Activated B cell treated with CpG ODN at 0.5 μM for 24 hours (primary cell): Measurements from ENCODE around the gene ADCY10. TPM values are rescaled to one million over a fixed set of nuclear protein-coding genes. Genes with fewer than 3 reads are reported as not detected.
"Not testable (repeated sequence)": the region's sequence is repeated elsewhere in the genome, so short reads cannot be mapped to it uniquely, and the experiment has no call there.

ENCODE experiments used
- ATAC-seq: fragments of 200-7000 bp; cut with Tn5 transposase; one replicate; pipeline ENCODE4 v1.10.0; 2021; ENCODE audit warnings: low read depth, mild to moderate bottlenecking, moderate library complexity
- CTCF ChIA-PET: fragments of 350-600 bp; sonication (Branson Sonifier 250); formaldehyde crosslinking; loops from one replicate; lab custom pipeline; 2021; ENCODE audit warnings: antibody characterized with exemption; lab: Charles Lee
- POLR2A ChIA-PET: fragments of 350-600 bp; sonication (Branson Sonifier 250); formaldehyde crosslinking; loops from one replicate; lab custom pipeline; 2021; ENCODE audit warnings: antibody characterized with exemption; lab: Charles Lee
- DNase-seq: peaks from one replicate; pipeline ENCODE4 v3.0.0; 2022
- H3K27ac Mint-ChIP-seq: one replicate; pipeline ENCODE4 v1.8.0; 2020; ENCODE audit warnings: mixed read lengths
- H3K27me3 Mint-ChIP-seq: one replicate; pipeline ENCODE4 v1.8.0; 2021; ENCODE audit warnings: mixed read lengths
- H3K36me3 Mint-ChIP-seq: one replicate; pipeline ENCODE4 v1.8.0; 2021; ENCODE audit warnings: low read depth, mixed read lengths
- H3K4me1 Mint-ChIP-seq: one replicate; pipeline ENCODE4 v1.8.0; 2021; ENCODE audit warnings: mixed read lengths
- H3K4me3 Mint-ChIP-seq: one replicate; pipeline ENCODE4 v1.8.0; 2020; ENCODE audit warnings: mild to moderate bottlenecking, mixed read lengths
- H3K9me3 Mint-ChIP-seq: one replicate; pipeline ENCODE4 v1.8.0; 2020; ENCODE audit warnings: mixed read lengths
- intact Hi-C: fragments of 100-400 bp; cut with micrococcal nuclease; formaldehyde crosslinking; loops from one replicate; pipeline ENCODE4 v1.15.1; 2024
- total RNA-seq: library from RNA; stranded (reverse); gene quantifications from 2 replicates; pipeline ENCODE4 v1.2.3, GENCODE V29; 2022
- TF ChIP-seq, protein P1 (sequence below): fragments of 200-600 bp; IDR thresholded peaks from one replicate; pipeline ENCODE4 v1.8.0; 2022; ENCODE audit warnings: antibody characterized with exemption, mild to moderate bottlenecking

ADCY10 gene
- total RNA-seq, 1 donor from 2014 or later = 0.20 TPM

DNA sequence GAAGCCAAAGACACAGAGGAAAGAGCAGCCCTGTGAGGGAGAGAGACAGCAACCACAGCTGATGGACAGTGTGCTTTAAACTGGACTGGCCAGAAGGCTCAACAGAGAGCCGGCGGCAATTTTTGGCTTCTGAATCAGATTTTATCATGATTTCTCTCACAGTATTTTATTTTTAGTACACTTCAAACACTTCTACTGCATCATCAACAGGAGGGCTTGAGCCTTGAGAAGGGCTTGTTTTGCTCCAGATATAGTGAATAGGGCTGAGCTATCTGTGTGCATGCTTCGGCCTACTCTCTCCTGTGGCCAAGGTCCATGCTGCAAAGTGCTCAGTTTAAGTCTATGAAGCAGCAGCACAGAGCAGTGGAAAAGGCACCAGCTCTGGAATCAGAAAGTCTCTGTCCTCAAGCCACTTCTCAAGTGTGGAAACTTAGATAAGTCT lies 33.3 kb downstream of the ADCY10 start:
- POLR2A ChIA-PET = no interaction called here

DNA sequence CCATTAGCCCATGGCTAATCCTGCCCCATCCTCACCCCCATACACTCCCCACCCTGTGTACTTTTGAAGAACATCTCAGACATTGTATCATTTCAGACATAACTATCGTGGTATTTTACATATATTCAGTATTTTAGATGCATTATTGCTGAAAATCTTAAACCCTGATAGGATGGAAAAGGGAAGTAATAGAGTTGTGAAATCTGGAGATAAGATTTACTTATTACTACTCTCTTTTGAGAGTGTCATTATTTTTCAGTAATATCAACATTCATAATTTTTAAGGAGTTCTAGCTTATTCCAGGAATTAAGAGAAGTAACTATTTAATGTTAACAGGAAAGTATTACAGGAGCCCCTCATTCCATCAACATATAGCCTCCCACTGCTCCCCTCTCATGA lies 34.4 kb downstream of the ADCY10 start:
- Mint-ChIP-seq H3K27me3 (no peaks in the 10 kb centered on the region), H3K27ac (no peak overlapping the region), H3K4me3 (no peak overlapping the region), H3K9me3 (no peaks in the 10 kb centered on the region), H3K36me3 (no peaks in the 10 kb centered on the region), H3K4me1 (no peaks in the 10 kb centered on the region)
- ATAC-seq (no peak), DNase-seq (no peak)
- ChIA-PET POLR2A (no interaction called here), CTCF (no interaction called here)
- TF ChIP-seq, protein P1, sequence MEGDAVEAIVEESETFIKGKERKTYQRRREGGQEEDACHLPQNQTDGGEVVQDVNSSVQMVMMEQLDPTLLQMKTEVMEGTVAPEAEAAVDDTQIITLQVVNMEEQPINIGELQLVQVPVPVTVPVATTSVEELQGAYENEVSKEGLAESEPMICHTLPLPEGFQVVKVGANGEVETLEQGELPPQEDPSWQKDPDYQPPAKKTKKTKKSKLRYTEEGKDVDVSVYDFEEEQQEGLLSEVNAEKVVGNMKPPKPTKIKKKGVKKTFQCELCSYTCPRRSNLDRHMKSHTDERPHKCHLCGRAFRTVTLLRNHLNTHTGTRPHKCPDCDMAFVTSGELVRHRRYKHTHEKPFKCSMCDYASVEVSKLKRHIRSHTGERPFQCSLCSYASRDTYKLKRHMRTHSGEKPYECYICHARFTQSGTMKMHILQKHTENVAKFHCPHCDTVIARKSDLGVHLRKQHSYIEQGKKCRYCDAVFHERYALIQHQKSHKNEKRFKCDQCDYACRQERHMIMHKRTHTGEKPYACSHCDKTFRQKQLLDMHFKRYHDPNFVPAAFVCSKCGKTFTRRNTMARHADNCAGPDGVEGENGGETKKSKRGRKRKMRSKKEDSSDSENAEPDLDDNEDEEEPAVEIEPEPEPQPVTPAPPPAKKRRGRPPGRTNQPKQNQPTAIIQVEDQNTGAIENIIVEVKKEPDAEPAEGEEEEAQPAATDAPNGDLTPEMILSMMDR = no peak
- intact Hi-C loops = no loop called here

More for the DNA sequence above, 33.3 kb downstream of the ADCY10 start:
- TF ChIP-seq, protein P1 = no peak
- intact Hi-C loops = no loop called here
- DNase-seq (no peak), ATAC-seq (no peak)
- Mint-ChIP-seq H3K4me1 (no peaks in the 10 kb centered on the region), H3K27me3 (peaks cover 5% of the 10 kb centered on the region), H3K36me3 (no peaks in the 10 kb centered on the region), H3K4me3 (no peak overlapping the region), H3K27ac (no peak overlapping the region), H3K9me3 (no peaks in the 10 kb centered on the region)
- CTCF ChIA-PET = no interaction called here

DNA sequence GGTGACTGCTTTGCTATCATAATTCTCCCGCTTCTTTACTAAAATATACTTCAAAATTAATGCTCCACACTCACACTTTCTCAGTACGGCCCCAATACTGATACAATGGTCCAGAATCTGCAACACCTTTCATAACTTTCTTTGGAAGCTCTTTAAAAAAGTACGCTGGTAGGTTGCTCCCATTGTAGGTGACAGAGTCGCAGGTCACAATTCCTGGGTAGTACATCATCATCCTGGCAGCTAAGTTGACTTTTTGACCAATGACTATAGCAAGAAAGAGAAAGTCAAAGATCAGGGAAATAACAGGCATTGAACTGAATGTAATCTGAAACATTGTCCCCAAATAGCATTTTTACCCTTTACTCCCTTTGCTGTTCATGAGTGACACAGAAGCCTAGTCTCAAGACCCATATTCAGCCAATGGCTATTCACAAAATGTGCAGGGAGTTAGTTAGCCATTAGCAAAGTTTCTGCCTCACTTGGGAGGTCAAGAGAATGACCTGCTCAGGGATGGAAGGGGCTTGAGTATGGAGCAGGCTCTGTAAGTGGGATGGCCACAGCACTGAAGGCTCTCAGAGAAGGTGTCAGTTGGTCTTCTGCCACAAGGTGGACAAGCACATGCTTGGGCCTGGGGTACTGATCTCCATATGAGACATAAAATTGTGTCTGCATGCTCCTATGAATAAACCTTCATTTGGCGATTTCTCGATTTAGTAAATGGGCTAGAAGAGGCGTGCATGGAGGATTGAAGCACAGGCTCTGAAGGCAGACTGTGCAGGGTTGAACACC lies 35.4 kb downstream of the ADCY10 start:
- CTCF ChIA-PET = no interaction called here
- TF ChIP-seq, protein P1 = no peak
- POLR2A ChIA-PET = no interaction called here
- intact Hi-C loops = no loop called here
- no peak for DNase-seq
- Mint-ChIP-seq H3K27ac (no peak overlapping the region), H3K4me3 (no peak overlapping the region), H3K4me1 (no peaks in the 10 kb centered on the region), H3K9me3 (no peaks in the 10 kb centered on the region), H3K27me3 (no peaks in the 10 kb centered on the region), H3K36me3 (no peaks in the 10 kb centered on the region)
- no peak for ATAC-seq

DNA sequence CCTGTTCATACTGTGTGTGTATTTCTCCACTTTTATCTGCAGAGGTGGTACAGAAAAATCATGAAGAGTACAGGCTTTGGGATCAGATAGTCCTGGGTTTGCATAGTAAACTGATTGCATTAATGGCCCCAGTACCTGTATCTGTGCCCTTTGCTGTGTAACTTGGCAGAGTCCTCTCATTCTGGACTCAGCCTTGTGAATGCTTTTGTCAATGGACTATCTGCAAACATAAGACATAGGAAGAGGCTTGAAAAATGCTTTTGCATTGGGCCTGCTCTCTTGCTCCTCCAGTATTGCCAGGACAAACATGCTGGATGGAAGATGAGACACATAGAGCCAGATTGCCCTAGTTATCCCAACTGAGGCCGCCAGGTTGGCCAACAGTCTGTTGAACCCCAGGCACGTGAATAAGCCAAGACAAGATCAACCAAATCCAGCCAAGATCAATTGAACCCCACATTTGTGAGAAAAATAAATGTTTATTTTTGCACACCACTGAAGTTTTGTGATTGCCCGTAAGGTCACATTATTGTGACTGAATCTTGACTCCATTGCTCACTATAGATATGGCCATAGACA lies 37.2 kb downstream of the ADCY10 start:
- DNase-seq = no peak
- H3K27ac Mint-ChIP-seq = no peak overlapping the region
- H3K36me3 Mint-ChIP-seq = no peaks in the 10 kb centered on the region
- intact Hi-C loops = no loop called here
- no peaks in the 10 kb centered on the region for H3K4me1 Mint-ChIP-seq
- CTCF ChIA-PET = no interaction called here
- no peak overlapping the region for H3K4me3 Mint-ChIP-seq
- no peaks in the 10 kb centered on the region for H3K9me3 Mint-ChIP-seq
- ATAC-seq = no peak
- TF ChIP-seq, protein P1 = no peak
- POLR2A ChIA-PET = no interaction called here
- no peaks in the 10 kb centered on the region for H3K27me3 Mint-ChIP-seq

DNA sequence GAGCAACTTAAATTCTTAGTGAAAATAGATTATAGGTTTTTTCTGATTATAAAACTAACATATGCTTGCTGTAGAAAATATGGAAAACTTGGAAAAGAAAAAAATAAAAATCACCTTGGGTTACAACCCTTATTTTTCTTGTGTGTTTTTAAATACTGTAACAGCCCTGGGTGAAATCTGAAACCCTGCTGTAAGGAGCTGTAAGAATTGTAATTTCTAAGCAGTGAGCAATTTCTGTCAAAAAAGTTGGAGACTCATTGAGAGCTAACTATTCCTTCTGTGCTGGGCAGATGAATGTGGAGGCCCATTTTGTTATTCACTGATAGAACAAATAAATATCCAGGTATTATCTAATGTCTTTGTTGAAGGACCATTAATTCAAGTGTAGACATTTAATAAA lies 42.6 kb downstream of the ADCY10 start:
- Mint-ChIP-seq H3K4me3 (no peak overlapping the region), H3K9me3 (no peaks in the 10 kb centered on the region), H3K27ac (no peak overlapping the region), H3K27me3 (no peaks in the 10 kb centered on the region), H3K4me1 (no peaks in the 10 kb centered on the region), H3K36me3 (no peaks in the 10 kb centered on the region)
- POLR2A ChIA-PET = interaction anchor here (0.7 kb wide), 1 partner anchor 158 kb away, joined by 5 read pairs; no protein-coding TSS in a partner anchor
- ATAC-seq = no peak
- DNase-seq = no peak
- TF ChIP-seq, protein P1 = no peak
- intact Hi-C loops = no loop called here
- CTCF ChIA-PET = no interaction called here

DNA sequence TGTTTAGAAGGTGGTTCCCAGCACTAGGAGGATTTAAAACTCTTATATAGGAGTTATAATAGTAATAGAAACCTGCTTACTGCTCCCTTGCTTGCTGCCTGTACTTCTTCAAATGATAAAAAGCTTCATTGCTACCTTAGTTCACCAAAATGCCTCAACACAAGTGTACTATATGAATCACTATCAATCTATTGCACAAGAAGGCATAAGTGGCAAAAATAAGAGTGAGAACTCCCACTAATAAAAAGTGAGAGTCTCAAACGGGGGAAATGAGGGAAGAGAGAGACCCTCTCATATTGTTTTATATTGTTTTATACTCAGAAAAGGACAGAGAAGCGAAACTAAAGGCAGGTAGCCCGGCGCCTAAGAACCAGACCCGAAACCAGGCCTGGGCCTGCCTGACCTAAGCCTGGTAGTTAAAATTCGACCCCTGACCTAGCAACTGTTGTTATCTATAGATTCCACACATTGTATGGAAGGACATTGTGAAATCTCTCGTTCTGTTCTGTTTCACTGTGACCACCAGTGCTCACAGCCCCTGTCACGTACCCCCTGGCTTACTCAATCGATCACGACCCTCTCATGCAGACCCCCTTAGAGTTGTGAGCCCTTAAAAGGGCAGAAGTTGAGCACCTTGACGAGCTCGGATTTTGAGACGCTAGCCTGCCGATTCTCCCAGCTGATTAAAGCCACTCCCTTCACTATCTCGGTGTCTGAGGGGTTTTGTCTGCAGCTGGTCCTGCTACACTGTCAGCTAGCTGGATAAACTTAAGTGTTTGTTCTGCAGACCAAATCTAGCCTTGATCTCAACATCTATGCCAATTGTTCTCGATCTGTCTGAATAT lies 44.6 kb downstream of the ADCY10 start:
- intact Hi-C loops, DNase-seq, ATAC-seq, POLR2A ChIA-PET, H3K4me3 Mint-ChIP-seq, H3K4me1 Mint-ChIP-seq, CTCF ChIA-PET, H3K27me3 Mint-ChIP-seq, H3K27ac Mint-ChIP-seq, H3K36me3 Mint-ChIP-seq, H3K9me3 Mint-ChIP-seq: not testable (repeated sequence)

DNA sequence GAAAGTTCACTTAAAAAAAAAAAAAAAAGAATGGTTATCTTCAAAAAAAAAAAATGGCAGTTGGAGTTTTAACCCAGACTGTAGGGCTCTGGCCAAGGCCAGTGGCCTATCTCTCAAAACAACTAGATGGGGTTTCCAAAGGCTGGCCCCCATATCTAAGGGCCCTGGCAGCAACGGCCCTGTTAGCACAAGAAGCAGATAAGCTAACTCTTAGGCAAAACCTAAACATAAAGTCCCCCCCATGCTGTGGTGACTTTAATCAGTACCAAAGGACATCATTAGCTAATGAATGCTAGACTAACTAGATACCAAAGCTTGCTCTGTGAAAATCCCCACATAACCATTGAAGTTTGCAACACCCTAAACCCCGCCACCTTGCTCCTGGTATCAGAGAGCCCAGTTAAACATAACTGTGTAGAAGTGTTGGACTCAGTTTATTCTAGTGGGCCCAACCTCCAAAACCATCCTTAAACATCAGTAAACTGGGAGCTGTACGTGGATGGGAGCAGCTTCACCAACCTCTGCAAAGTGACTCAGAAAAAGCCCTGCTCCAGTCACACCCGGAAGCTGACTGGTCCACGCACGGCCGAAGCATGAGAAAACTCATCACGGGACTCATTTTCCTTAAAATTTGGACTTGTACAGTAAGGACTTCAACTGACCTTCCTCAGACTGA lies 47.1 kb downstream of the ADCY10 start:
- intact Hi-C loops, H3K27me3 Mint-ChIP-seq, POLR2A ChIA-PET, ATAC-seq, H3K9me3 Mint-ChIP-seq, H3K36me3 Mint-ChIP-seq, H3K4me3 Mint-ChIP-seq, CTCF ChIA-PET, H3K27ac Mint-ChIP-seq, H3K4me1 Mint-ChIP-seq, DNase-seq: not testable (repeated sequence)
